OCI-LY7 (cell line): Measurements from ENCODE around the gene ECT2L.

ENCODE experiments used
- CTCF ChIP-seq: fragments of 200-600 bp; sonication (generic); conservative IDR thresholded peaks from 2 replicates; pipeline ENCODE4 v1.5.1; 2014; ENCODE audit warnings: mild to moderate bottlenecking, antibody characterized with exemption, low read length, moderate library complexity, mixed read lengths
- EZH2phosphoT487 ChIP-seq: fragments of 200-600 bp; sonication (generic); IDR thresholded peaks from 2 replicates; pipeline ENCODE4 v1.6.1; 2018; ENCODE audit warnings: low read depth, borderline replicate concordance, mild to moderate bottlenecking, mixed run types, antibody characterized with exemption, low read length, moderate library complexity, mixed read lengths

GRCh38 chr6:138805016-138805765 is 9.3 kb downstream of the ECT2L start:
- TF ChIP-seq CTCF = no peak
- no peak for TF ChIP-seq EZH2phosphoT487
